ENCODE measurements around the gene CDYL. TPM values are rescaled to one million over a fixed set of nuclear protein-coding genes. Genes with fewer than 3 reads are reported as not detected.

The CDYL gene
- total and polyA plus RNA-seq, 12 donors, result 4.1 to 39.9 (median 33.2) TPM

GRCh38 chr6:4817551-4817950 is 41.3 kb downstream of the CDYL start:
- intact Hi-C loops (cut with DNase I), result no loop called here
- no peak overlapping the region for H3K27ac ChIP-seq
- H3K4me3 ChIP-seq, result no peak overlapping the region
- ATAC-seq (no peak), DNase-seq (no peak)
- no peaks in the 10 kb centered on the region for H3K27me3 ChIP-seq
- 80 to 84% methylated on average over 4 of the region's 4 CpGs for WGBS, 2 donors
- peaks cover 0 to 19% (median 2%) of the 10 kb centered on the region in 9 donors for H3K4me1 ChIP-seq
- TF ChIP-seq, protein P1, sequence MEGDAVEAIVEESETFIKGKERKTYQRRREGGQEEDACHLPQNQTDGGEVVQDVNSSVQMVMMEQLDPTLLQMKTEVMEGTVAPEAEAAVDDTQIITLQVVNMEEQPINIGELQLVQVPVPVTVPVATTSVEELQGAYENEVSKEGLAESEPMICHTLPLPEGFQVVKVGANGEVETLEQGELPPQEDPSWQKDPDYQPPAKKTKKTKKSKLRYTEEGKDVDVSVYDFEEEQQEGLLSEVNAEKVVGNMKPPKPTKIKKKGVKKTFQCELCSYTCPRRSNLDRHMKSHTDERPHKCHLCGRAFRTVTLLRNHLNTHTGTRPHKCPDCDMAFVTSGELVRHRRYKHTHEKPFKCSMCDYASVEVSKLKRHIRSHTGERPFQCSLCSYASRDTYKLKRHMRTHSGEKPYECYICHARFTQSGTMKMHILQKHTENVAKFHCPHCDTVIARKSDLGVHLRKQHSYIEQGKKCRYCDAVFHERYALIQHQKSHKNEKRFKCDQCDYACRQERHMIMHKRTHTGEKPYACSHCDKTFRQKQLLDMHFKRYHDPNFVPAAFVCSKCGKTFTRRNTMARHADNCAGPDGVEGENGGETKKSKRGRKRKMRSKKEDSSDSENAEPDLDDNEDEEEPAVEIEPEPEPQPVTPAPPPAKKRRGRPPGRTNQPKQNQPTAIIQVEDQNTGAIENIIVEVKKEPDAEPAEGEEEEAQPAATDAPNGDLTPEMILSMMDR (IDR thresholded peaks at IDR 0.05), result no peak
- H3K36me3 ChIP-seq, result no peaks in the 10 kb centered on the region
- H3K9me3 ChIP-seq, result no peaks in the 10 kb centered on the region

DNA sequence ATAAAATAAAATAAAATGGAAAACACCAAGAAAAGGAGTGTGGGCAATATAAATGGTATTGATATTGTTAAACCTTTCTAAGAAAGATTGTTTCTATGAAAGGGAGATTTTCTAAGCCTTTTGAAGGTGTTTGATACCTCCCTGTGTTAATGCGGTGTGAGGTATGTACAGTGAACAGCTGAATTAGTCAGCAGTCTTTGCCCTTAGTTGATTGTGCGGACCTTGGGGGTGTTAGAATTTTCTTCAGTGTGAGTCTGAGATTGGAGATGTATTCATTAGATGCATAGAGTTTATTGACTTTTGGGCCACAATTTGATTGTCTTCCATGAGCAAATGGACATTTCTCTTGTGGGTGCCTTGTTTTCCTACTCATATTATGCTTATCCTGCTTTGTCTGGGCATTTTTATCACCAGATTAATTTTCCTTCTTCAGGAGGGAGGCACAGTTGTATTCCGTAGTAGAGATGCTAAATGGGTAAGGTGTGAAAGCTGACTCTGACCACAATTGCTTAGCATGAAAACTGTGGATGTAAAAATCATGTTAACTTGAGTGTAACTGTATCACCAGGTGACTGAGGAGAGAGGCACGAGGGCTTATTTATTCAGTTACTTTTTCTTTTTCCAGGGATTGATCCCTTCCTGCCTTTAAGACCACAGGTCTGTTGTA is 42.2 kb downstream of the CDYL start:
- no peaks in the 10 kb centered on the region for H3K27me3 ChIP-seq
- H3K36me3 ChIP-seq, result no peaks in the 10 kb centered on the region
- DNase-seq, result no peak
- no peaks in the 10 kb centered on the region for H3K9me3 ChIP-seq
- H3K4me1 ChIP-seq, result peaks cover 0 to 18% (median 0%) of the 10 kb centered on the region in 9 donors
- TF ChIP-seq, protein P1 (IDR thresholded peaks at IDR 0.05), result no peak
- WGBS, 2 donors, result 97 to 98% methylated on average over 4 of the region's 4 CpGs
- intact Hi-C loops (cut with DNase I), result no loop called here
- no peak overlapping the region for H3K27ac ChIP-seq
- no peak overlapping the region for H3K4me3 ChIP-seq
- no peak for ATAC-seq

- TF ChIP-seq, protein P1 (IDR thresholded peaks at IDR 0.05), result no peak
- H3K36me3 ChIP-seq, result no peaks in the 10 kb centered on the region
- peaks cover 0 to 12% (median 0%) of the 10 kb centered on the region in 9 donors for H3K4me1 ChIP-seq
- intact Hi-C loops (cut with DNase I), result no loop called here
- 83 to 86% methylated on average over 1 of the region's 1 CpG for WGBS, 2 donors
- H3K27me3 ChIP-seq, result no peaks in the 10 kb centered on the region
- no peak for DNase-seq
- no peaks in the 10 kb centered on the region for H3K9me3 ChIP-seq
- no peak overlapping the region for H3K4me3 ChIP-seq
- no peak overlapping the region for H3K27ac ChIP-seq
- ATAC-seq, result no peak
Measured at GRCh38 chr6:4819706-4820283, 43.6 kb downstream of the CDYL start.

DNA sequence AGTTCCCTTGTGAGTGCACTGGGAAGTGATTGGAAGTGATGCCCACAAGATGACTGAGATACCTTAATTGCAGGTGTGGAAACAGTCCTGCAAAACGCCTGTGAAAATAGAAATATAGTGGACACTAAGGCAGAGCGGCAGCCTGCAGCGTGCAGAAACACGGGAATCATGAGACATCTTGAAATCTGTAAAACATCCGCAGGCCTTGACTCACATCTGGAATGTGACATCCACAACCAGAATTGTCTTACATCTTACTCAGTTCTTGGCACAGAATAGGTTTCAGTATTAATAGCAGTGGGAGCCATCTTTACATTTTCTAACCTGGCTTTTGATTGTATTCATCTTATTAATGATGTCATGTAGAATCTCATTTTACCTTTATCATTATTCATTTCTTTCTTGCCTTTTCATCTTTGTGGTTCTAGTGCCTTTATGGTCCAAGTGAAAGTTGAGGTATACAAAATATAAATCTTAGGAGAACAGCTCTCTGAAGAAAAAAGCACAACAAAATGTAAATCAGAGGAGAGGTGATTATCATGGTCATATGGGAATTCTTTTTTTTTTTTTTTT is 44.6 kb downstream of the CDYL start:
- WGBS, 2 donors, result 93% methylated on average over 5 of the region's 5 CpGs
- ATAC-seq, result no peak

More for the DNA sequence above, 44.6 kb downstream of the CDYL start:
- Histone ChIP-seq H3K27me3 (no peaks in the 10 kb centered on the region), H3K36me3 (no peaks in the 10 kb centered on the region), H3K4me1 (peaks cover 0 to 12% (median 0%) of the 10 kb centered on the region in 9 donors), H3K4me3 (no peak overlapping the region), H3K27ac (no peak overlapping the region), H3K9me3 (peaks cover 0 to 7% (median 0%) of the 10 kb centered on the region in 11 donors)
- DNase-seq, result no peak
- TF ChIP-seq, protein P1 (IDR thresholded peaks at IDR 0.05), result no peak
- intact Hi-C loops (cut with DNase I), result no loop called here

Data from heart right ventricle (tissue), 16 donors.